IMR-90 (cell line): Measurements from ENCODE around the gene CACNA2D4. TPM values are rescaled to one million over a fixed set of nuclear protein-coding genes. Genes with fewer than 3 reads are reported as not detected.

Experiments
- ATAC-seq: fragments of 200-7000 bp; cut with Tn5 transposase; 2 replicates; pipeline ENCODE4 v1.9.1; 2020; ENCODE audit warnings: low read depth, mild to moderate bottlenecking, moderate library complexity
- BruUV-seq: library from RNA; stranded (reverse); fragments of 400-500 nt; replicated peaks from 2 replicates; lab custom pipeline; 2021; lab: Mats Ljungman, UMichigan
- CTCF ChIA-PET: fragments of 300-600 bp; formaldehyde crosslinking; extraction: SDS; loops from one replicate; lab custom pipeline; 2021; ENCODE audit warnings: antibody characterized with exemption; lab: Yijun Ruan, JAX
- POLR2A ChIA-PET: fragments of 300-600 bp; sonication (Branson Sonifier 250); formaldehyde crosslinking; loops from one replicate; lab custom pipeline; 2022; ENCODE audit warnings: antibody characterized with exemption; ENCODE audit not compliant: unreplicated experiment; lab: Charles Lee
- DNase-seq: peaks from one replicate; pipeline ENCODE4 v3.0.0; 2013
- H2AFZ ChIP-seq: replicated peaks from 2 replicates; pipeline ENCODE3; 2013; ENCODE audit warnings: low read length, mild to moderate bottlenecking; ENCODE audit not compliant: poor library complexity
- H2AK5ac ChIP-seq: 2 replicates; pipeline ENCODE4 v1.6.1; 2013; ENCODE audit warnings: low read depth, low read length, inconsistent platforms
- H2AK9ac ChIP-seq: replicated peaks from 2 replicates; pipeline ENCODE3; 2013; ENCODE audit warnings: mild to moderate bottlenecking, low read depth, low read length, moderate library complexity; ENCODE audit not compliant: poor library complexity
- H2BK120ac ChIP-seq: 2 replicates; pipeline ENCODE4 v1.6.1; 2013; ENCODE audit warnings: low read depth, low read length, inconsistent platforms
- H2BK15ac ChIP-seq: 3 replicates; pipeline ENCODE4 v1.6.1; 2013; ENCODE audit warnings: low read depth, low read length, inconsistent platforms
- H2BK20ac ChIP-seq: 2 replicates; pipeline ENCODE4 v1.6.1; 2013; ENCODE audit warnings: low read depth, mild to moderate bottlenecking, inconsistent platforms, low read length, moderate library complexity
- H2BK5ac ChIP-seq: 2 replicates; pipeline ENCODE4 v1.6.1; 2013; ENCODE audit warnings: mild to moderate bottlenecking, low read depth, low read length, inconsistent platforms; ENCODE audit not compliant: poor library complexity, severe bottlenecking
- H3K14ac ChIP-seq: replicated peaks from 2 replicates; pipeline ENCODE4 v1.6.1; 2013; ENCODE audit warnings: low read depth, low read length, inconsistent platforms
- H3K18ac ChIP-seq: 2 replicates; pipeline ENCODE4 v1.6.1; 2013; ENCODE audit warnings: low read depth, low read length, control low read depth
- H3K23ac ChIP-seq: 2 replicates; pipeline ENCODE4 v1.6.1; 2013; ENCODE audit warnings: low read depth, low read length, inconsistent platforms
- H3K27ac ChIP-seq: 2 replicates; pipeline ENCODE4 v1.5.1; 2013; ENCODE audit warnings: mild to moderate bottlenecking, control low read depth, low read length; ENCODE audit not compliant: insufficient read depth
- H3K27me3 ChIP-seq: 2 replicates; pipeline ENCODE4 v1.6.1; 2013; ENCODE audit warnings: low read length; ENCODE audit not compliant: control insufficient read depth, insufficient read depth
- H3K36me3 ChIP-seq: 2 replicates; pipeline ENCODE4 v1.6.1; 2013; ENCODE audit warnings: low read length, mixed read lengths; ENCODE audit not compliant: control insufficient read depth, insufficient read depth
- H3K4ac ChIP-seq: 2 replicates; pipeline ENCODE4 v1.6.1; 2013; ENCODE audit warnings: low read depth, low read length, inconsistent platforms
- H3K4me1 ChIP-seq: 2 replicates; pipeline ENCODE4 v1.6.1; 2013; ENCODE audit warnings: low read length, mixed read lengths; ENCODE audit not compliant: control insufficient read depth, insufficient read depth
- H3K4me2 ChIP-seq: 2 replicates; pipeline ENCODE4 v1.6.1; 2013; ENCODE audit warnings: low read depth, mild to moderate bottlenecking, control low read depth, low read length, moderate library complexity
- H3K4me3 ChIP-seq: 2 replicates; pipeline ENCODE4 v1.5.1; 2013; ENCODE audit warnings: low read depth, mild to moderate bottlenecking, control low read depth, low read length, moderate library complexity; ENCODE audit not compliant: insufficient read depth
- H3K56ac ChIP-seq: 2 replicates; pipeline ENCODE4 v1.6.1; 2013; ENCODE audit warnings: low read length, inconsistent platforms; ENCODE audit not compliant: insufficient read depth; ENCODE audit errors: extremely low read depth
- H3K79me1 ChIP-seq, 2 experiments: 2 replicates each; pipeline ENCODE4 v1.6.1; 2013; ENCODE audit warnings: low read length in 2 of 2, inconsistent platforms in 1 of 2, low read depth in 1 of 2
- H3K9ac ChIP-seq: 2 replicates; pipeline ENCODE4 v1.6.1; 2013; ENCODE audit warnings: low read depth, low read length, control low read depth
- H3K9me1 ChIP-seq: 2 replicates; pipeline ENCODE4 v1.6.1; 2013; ENCODE audit warnings: low read length, inconsistent platforms; ENCODE audit not compliant: insufficient read depth
- H3K9me3 ChIP-seq: 2 replicates; pipeline ENCODE4 v1.6.1; 2013; ENCODE audit warnings: low read length; ENCODE audit not compliant: control insufficient read depth, insufficient read depth
- H4K20me1 ChIP-seq: 2 replicates; pipeline ENCODE4 v1.6.1; 2013; ENCODE audit warnings: low read length, inconsistent platforms; ENCODE audit not compliant: insufficient read depth
- H4K5ac ChIP-seq: 2 replicates; pipeline ENCODE4 v1.6.1; 2013; ENCODE audit warnings: mild to moderate bottlenecking, low read depth, low read length, control low read depth
- H4K8ac ChIP-seq, 2 experiments: 2 replicates each; pipeline ENCODE4 v1.6.1; 2013; ENCODE audit warnings: low read depth in 2 of 2, low read length in 2 of 2, control low read depth in 1 of 2, inconsistent platforms in 1 of 2
- H4K91ac ChIP-seq: 2 replicates; pipeline ENCODE4 v1.6.1; 2013; ENCODE audit warnings: low read depth, low read length, inconsistent platforms; ENCODE audit not compliant: insufficient read depth
- MAFK ChIP-seq: IDR thresholded peaks from 2 replicates; pipeline ENCODE4 v1.6.1; 2012; ENCODE audit warnings: low read depth, low read length, improper control_type of control experiment
- WGBS, 2 experiments: methylation state at CpG; one replicate each; pipeline versions ENCODE4 v1.1.5 to v1.1.7; 2013; ENCODE audit warnings: missing lambda C conversion rate in 2 of 2; ENCODE audit not compliant: insufficient read length in 1 of 2; ENCODE audit errors: extremely low coverage in 2 of 2; 5-methylcytosine and 5-hydroxymethylcytosine counted together
- dilution Hi-C: fragments of 300-500 bp; cut with HindIII; formaldehyde crosslinking; loops from one replicate; pipeline ENCODE4 v1.14.3; 2018; ENCODE audit warnings: low sequenced_read_pairs; ENCODE audit not compliant: unreplicated experiment
- in situ Hi-C: fragments of 300-500 bp; cut with MboI; formaldehyde crosslinking; loops from 3 replicates; pipeline ENCODE4 v1.14.3; 2019; ENCODE audit warnings: low sequenced_read_pairs, inconsistent platforms, mixed read lengths
- intact Hi-C: fragments of 100-400 bp; cut with micrococcal nuclease; formaldehyde crosslinking; loops from 2 replicates; pipeline ENCODE4 v1.10.0; 2022
- polyA plus RNA-seq, 3 experiments: library from polyadenylated mRNA; depleted of rRNA; stranded (reverse); fragments of >200 nt; gene quantifications; 2 replicates each; pipeline ENCODE4 v1.2.3, GENCODE V29; 2012; ENCODE audit warnings: low replicate concordance in 1 of 3
- total RNA-seq: library from RNA; depleted of rRNA; stranded (reverse); fragments of >200 nt; gene quantifications from 2 replicates; pipeline ENCODE4 v1.2.3, GENCODE V29; 2012

CACNA2D4 gene
- total and polyA plus RNA-seq, 2 of the 4 experiments (the other 2 are of a cell fraction), result 0.18 to 0.22 TPM

GRCh38 chr12:1935242-1935641, 16.8 kb upstream of the CACNA2D4 start:
- H3K4me2 ChIP-seq, result no peak overlapping the region
- peaks cover under 1% of the 10 kb centered on the region; the same call in 1 of the 2 replicates for H3K27me3 ChIP-seq
- H3K4me1 ChIP-seq, result peaks cover 23% of the 10 kb centered on the region
- no peak overlapping the region for H2AFZ ChIP-seq
- no peak overlapping the region for H4K5ac ChIP-seq
- H3K9me1 ChIP-seq, result peaks cover 12% of the 10 kb centered on the region
- H4K91ac ChIP-seq, result no peak overlapping the region
- WGBS, 2 experiments, result no CpG with 5 or more reads among the region's 10 CpGs
- H3K56ac ChIP-seq, result no peak overlapping the region
- H3K18ac ChIP-seq, result no peak overlapping the region
- peaks cover 6% of the 10 kb centered on the region; the same call in 1 of the 2 replicates for H4K20me1 ChIP-seq
- H2BK120ac ChIP-seq, result no peak overlapping the region
- H4K8ac ChIP-seq, result no peak overlapping the region
- no peak overlapping the region for H2BK5ac ChIP-seq
- H2BK20ac ChIP-seq, result no peak overlapping the region
- H2BK15ac ChIP-seq, result no peak overlapping the region
- intact Hi-C loops, result no loop called here
- POLR2A ChIA-PET, result no interaction called here
- no TSS peak for BruUV-seq
- no peak overlapping the region for H3K27ac ChIP-seq
- H3K23ac ChIP-seq, result no peak overlapping the region
- DNase-seq (no peak), ATAC-seq (no peak)
- peaks cover 12% of the 10 kb centered on the region for H3K36me3 ChIP-seq
- dilution Hi-C loops, result no loop called here
- H3K79me1 ChIP-seq, result peaks cover 0 to 3% of the 10 kb centered on the region in 2 experiments; a peak in 1 of 4 replicates
- H3K14ac ChIP-seq, result no peak overlapping the region
- H2AK9ac ChIP-seq, result no peak overlapping the region
- no peak overlapping the region; the same call in 1 of the 2 replicates for H3K4ac ChIP-seq
- CTCF ChIA-PET, result no interaction called here
- H3K9me3 ChIP-seq, result no peaks in the 10 kb centered on the region
- no peak overlapping the region for H2AK5ac ChIP-seq
- H3K9ac ChIP-seq, result no peak overlapping the region
- no peak overlapping the region for H3K4me3 ChIP-seq
- no peak for TF ChIP-seq MAFK
- in situ Hi-C loops, result loop anchor here (5.0 kb wide), 2 partner anchors 143 to 288 kb away; no protein-coding TSS in a partner anchor
